ENCODE results near the gene LPAR3.

Gene LPAR3

GRCh38 chr1:84774669-84775534 lies 118.1 kb downstream of the LPAR3 start:
- DNase-seq (ENCODE audit: low read depth in 2 of 2), result no peak

- no peak for DNase-seq (ENCODE audit: low read depth in 2 of 2)
These were observed 119.0 kb downstream of the LPAR3 start for GRCh38 chr1:84773933-84774497.

DNA sequence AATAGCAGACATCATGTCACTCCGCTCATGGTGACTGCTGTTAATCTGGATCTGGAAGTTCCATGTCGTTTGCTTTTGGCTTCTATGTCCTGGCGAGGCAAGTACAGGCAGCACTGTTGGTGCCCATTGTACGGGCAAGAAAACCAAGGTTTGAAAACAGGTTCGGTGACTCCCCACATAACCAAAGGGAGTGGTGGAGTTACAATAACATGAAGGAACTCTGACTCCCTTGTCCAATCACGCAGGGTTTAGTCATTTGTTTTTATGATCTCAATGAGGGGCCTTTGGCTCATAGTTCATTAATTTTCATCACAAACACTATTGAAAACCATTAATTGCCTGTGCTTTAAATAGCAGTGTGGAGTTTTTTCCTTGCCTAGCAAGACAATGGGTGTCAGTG lies 119.8 kb downstream of the LPAR3 start:
- DNase-seq (ENCODE audit: low read depth in 2 of 2), result no peak

- peak; percentile 22 to 59 for DNase-seq (ENCODE audit: low read depth in 2 of 2)
These were observed 120.5 kb downstream of the LPAR3 start for GRCh38 chr1:84772428-84772943.

DNA sequence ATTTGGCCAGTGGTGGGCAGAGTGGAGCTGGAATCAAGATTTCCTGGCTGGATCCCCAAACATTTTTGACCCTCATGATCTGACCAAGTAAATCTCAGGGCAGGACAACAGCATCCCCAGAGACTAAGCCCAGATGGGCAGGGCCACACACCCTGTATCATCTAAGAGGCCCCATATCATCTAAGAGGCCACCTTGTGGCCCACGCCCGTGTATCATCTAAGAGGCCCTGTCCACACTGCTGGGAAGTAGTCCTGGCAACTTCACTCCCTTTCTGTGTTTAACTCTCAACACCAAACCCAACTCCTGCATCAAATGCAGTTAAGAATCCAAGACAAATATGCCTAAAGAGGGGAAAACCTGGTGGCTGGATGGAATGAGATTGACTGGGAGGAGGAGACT lies 121.1 kb downstream of the LPAR3 start:
- DNase-seq (ENCODE audit: low read depth in 2 of 2), result no peak

GRCh38 chr1:84770481-84770880 lies 122.5 kb downstream of the LPAR3 start:
- DNase-seq (ENCODE audit: low read depth in 2 of 2), result no peak

- no peak for DNase-seq (ENCODE audit: low read depth in 2 of 2)
These were observed 123.4 kb downstream of the LPAR3 start for GRCh38 chr1:84769636-84770035.

DNA sequence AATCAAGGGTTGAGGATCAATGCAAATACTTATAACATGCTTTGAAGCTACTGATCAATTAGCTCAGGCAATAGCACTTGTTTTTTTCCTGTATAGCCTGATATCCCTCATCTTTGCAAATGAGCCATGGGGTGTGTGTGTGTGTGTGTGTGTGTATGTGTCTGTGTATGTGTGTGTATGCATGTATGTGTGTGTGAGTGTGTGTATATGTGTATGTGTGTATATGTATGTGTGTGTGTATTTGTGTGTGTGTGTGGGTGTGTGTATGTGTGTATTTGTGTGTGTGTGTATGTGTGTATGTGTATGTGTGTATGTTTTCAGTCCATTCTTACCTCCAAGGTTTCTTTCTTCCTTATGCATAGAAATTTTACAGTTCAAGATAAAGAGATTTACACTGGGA lies 124.4 kb downstream of the LPAR3 start:
- DNase-seq (ENCODE audit: low read depth in 2 of 2), result no peak

GRCh38 chr1:84763912-84764680 lies 128.9 kb downstream of the LPAR3 start:
- no peak for DNase-seq (ENCODE audit: low read depth in 2 of 2)

- DNase-seq (ENCODE audit: low read depth in 2 of 2), result no peak
These were observed 130.3 kb downstream of the LPAR3 start for GRCh38 chr1:84762664-84763063.

Measured in stimulated activated CD8-positive, alpha-beta memory T cell treated with anti-CD3 and anti-CD28 coated beads, Interleukin-15, amount 100 ng/mL, for 48 hours (primary cell).